ENCODE measurements around the gene ZXDC. TPM values are rescaled to one million over a fixed set of nuclear protein-coding genes. Genes with fewer than 3 reads are reported as not detected.

The ZXDC gene
- total and polyA plus RNA-seq, 9 of the 15 experiments (the other 6 are each of a cell fraction or from before 2014, with no cell fraction given): 0.59 to 13.4 (median 7.3) TPM

DNA sequence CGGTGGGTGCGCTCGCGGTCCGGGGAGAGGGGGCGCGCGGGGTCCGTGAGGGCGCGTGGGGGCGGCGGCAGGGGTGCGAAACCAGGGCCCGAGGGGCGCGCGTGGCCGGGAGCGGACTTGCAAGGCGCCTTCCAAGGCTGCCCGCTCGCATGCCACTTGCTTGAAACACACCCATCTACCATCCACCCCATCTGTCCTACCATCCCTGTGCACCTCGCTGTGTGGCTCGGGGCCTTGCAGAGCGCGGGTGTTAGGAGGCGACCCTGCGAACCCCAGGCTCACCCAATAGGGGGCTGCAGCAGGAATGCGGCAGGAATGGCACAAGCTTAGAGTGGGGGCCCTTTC, 80.7 kb downstream of the ZXDC start (continued):
- TF ChIP-seq, protein P1, sequence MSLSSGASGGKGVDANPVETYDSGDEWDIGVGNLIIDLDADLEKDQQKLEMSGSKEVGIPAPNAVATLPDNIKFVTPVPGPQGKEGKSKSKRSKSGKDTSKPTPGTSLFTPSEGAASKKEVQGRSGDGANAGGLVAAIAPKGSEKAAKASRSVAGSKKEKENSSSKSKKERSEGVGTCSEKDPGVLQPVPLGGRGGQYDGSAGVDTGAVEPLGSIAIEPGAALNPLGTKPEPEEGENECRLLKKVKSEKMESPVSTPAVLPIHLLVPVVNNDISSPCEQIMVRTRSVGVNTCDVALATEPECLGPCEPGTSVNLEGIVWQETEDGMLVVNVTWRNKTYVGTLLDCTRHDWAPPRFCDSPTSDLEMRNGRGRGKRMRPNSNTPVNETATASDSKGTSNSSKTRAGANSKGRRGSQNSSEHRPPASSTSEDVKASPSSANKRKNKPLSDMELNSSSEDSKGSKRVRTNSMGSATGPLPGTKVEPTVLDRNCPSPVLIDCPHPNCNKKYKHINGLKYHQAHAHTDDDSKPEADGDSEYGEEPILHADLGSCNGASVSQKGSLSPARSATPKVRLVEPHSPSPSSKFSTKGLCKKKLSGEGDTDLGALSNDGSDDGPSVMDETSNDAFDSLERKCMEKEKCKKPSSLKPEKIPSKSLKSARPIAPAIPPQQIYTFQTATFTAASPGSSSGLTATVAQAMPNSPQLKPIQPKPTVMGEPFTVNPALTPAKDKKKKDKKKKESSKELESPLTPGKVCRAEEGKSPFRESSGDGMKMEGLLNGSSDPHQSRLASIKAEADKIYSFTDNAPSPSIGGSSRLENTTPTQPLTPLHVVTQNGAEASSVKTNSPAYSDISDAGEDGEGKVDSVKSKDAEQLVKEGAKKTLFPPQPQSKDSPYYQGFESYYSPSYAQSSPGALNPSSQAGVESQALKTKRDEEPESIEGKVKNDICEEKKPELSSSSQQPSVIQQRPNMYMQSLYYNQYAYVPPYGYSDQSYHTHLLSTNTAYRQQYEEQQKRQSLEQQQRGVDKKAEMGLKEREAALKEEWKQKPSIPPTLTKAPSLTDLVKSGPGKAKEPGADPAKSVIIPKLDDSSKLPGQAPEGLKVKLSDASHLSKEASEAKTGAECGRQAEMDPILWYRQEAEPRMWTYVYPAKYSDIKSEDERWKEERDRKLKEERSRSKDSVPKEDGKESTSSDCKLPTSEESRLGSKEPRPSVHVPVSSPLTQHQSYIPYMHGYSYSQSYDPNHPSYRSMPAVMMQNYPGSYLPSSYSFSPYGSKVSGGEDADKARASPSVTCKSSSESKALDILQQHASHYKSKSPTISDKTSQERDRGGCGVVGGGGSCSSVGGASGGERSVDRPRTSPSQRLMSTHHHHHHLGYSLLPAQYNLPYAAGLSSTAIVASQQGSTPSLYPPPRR (CRISPR knock-in tag; IDR thresholded peaks at IDR 0.05; ENCODE audit: borderline replicate concordance): no peak
- no peak for TF ChIP-seq NR2C2 (CRISPR knock-in tag; IDR thresholded peaks at IDR 0.05)
- no peak for TF ChIP-seq NR2C2 (tag; IDR thresholded peaks at IDR 0.05)

DNA sequence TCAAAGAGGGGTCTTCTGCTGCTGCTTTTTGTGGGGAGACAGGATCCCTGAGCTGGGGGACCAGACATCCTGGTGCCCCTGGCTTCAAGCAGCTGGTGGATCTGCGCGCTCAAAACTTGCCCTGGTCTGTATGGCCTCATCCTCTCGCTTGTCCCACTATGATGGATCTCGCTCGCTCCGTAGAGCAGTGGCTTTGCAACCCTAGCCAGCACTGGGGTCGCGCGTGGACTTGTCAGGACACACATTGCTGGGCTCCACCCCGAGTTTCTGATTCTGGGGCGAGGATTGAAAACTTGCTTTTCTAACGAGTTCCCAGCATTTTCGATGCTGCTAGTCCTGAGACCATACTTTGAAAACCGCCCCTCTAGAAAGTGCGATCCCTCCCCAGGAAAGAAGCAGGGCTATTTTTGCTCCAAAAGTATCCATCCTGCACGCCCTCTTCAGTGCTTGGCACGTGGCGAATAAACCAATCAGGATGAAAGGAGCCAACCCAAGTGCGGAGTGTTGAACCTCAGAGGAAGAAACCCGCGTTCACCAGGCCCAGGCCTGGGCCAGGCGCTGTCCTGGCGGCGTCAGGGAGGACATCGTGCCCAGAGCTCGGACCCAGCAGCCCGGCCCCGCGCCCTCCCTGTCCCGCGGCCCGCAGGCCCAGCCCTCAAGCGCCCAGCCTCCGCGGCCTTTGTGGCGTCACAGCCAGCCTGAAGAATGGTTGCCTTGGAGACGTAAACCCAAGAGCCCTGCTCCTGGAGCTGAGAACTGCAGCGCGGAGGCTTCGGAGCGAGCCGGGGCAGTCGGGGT, 81.3 kb downstream of the ZXDC start, which contains the start of gene CFAP100:
Gene CFAP100 (plus strand): TSS at position 731 of the 798 bp plus-strand sequence. CDS start 1,092 bp downstream, outside the sequence.
- Histone ChIP-seq H3K36me3 (ENCODE audit: control insufficient read depth, insufficient read depth, low read length) (no peaks in the 10 kb centered on the region), H3K4me3 (no peak within 1 kb of the TSS), H4K20me1 (replicated peaks; ENCODE audit: control insufficient read depth, insufficient read depth, low read length) (0 out of 2 replicates have a peak, but pooled peaks cover 3% of the 10 kb centered on the region), H3K27ac (ENCODE audit: extremely low read depth, low read depth, low read length) (no peak within 1 kb of the TSS), H2AFZ (ENCODE audit: low read depth, low read length) (no peak within 1 kb of the TSS), H3K4me1 (replicated peaks in 1 of 2; ENCODE audit: control insufficient read depth in 2 of 2, insufficient read depth in 2 of 2, low read length in 2 of 2) (peaks cover 0 to 7% of the 10 kb centered on the region in 2 experiments; a peak in 3 of 5 replicates), H3K4me2 (ENCODE audit: insufficient read depth, low read length) (no peak within 1 kb of the TSS), H3K27me3 (ENCODE audit: control insufficient read depth in 2 of 2, insufficient read depth in 2 of 2, low read length in 2 of 2) (peaks cover 5 to 62% of the 10 kb centered on the region in 2 experiments; a peak in 4 of 5 replicates), H3K9me1 (ENCODE audit: control insufficient read depth, insufficient read depth, low read length) (no peaks in the 10 kb centered on the region), H3K79me2 (ENCODE audit: control insufficient read depth, insufficient read depth, low read length) (no peaks in the 10 kb centered on the region), H3K9me3 (replicated peaks; ENCODE audit: control insufficient read depth, insufficient read depth, low read depth, low read length) (no peaks in the 10 kb centered on the region), H3K9ac (ENCODE audit: insufficient read depth in 1 of 2, low read depth in 2 of 2, low read length in 2 of 2) (no peak within 1 kb of the TSS)
- ChIA-PET POLR2A (interaction anchor here (0.6 kb wide), 1 partner anchor 37 kb away, joined by 3 read pairs; the partner anchor contains the start of gene KLF15), CTCF (ENCODE audit: low intra/inter-chr PET ratio) (no interaction called here)
- TF ChIP-seq RAD21 (CRISPR knock-in tag; conservative IDR thresholded peaks at IDR 0.05 in 1 of 2, IDR thresholded peaks at IDR 0.05 in 1 of 2) (no peak), HMG20A (CRISPR knock-in tag; conservative IDR thresholded peaks at IDR 0.05) (no peak), KDM5B (IDR thresholded peaks at IDR 0.05; ENCODE audit: insufficient replicate concordance, low read depth, low read length) (no peak), HIVEP1 (CRISPR knock-in tag; IDR thresholded peaks at IDR 0.05) (no peak), BHLHE40 (IDR thresholded peaks at IDR 0.05; ENCODE audit: low read length) (no peak), ZKSCAN1 (IDR thresholded peaks at IDR 0.05; ENCODE audit: low read depth, low read length) (no peak)
- TF ChIP-seq, protein P2, sequence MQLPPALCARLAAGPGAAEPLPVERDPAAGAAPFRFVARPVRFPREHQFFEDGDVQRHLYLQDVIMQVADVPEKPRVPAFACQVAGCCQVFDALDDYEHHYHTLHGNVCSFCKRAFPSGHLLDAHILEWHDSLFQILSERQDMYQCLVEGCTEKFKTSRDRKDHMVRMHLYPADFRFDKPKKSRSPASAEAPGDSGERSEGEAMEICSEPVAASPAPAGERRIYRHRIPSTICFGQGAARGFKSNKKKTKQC (CRISPR knock-in tag; IDR thresholded peaks at IDR 0.05): no peak
- in situ Hi-C loops (cut with MboI) (loop anchor here (5.0 to 25.0 kb wide), 2 partner anchors 142 to 257 kb away; no protein-coding TSS in a partner anchor), intact Hi-C loops (cut with micrococcal nuclease) (no loop called here)
- no TSS peak for BruUV-seq (replicated peaks)
- DNase-seq (ENCODE audit: extremely low read depth in 1 of 4, low spot score in 3 of 4) (no peak), ATAC-seq (no peak), FAIRE-seq (no peak)
- WGBS (ENCODE audit: insufficient coverage, low coverage, missing lambda C conversion rate): 2% methylated on average over 23 of the region's 43 CpGs
